Fibroblast of skin of left biceps (primary cell): Measurements from ENCODE around the gene SRM.
A peak's percentile ranks its signal among the peaks of the same experiment; 100 is the strongest.
"Not testable (repeated sequence)": the region's sequence is repeated elsewhere in the genome, so short reads cannot be mapped to it uniquely, and the experiment has no call there.

Experiments
- DNase-seq, 2 experiments: peaks; one replicate each; pipeline ENCODE4 v3.0.0-alpha.2; 2013; ENCODE audit warnings: low read depth in 2 of 2

The SRM gene

GRCh38 chr1:11044849-11045427 is 14.9 kb downstream of the SRM start:
- DNase-seq, result no peak

- no peak for DNase-seq
Observed at GRCh38 chr1:11044086-11044848, 15.6 kb downstream of the SRM start.

- DNase-seq, result no peak
Observed at GRCh38 chr1:11042995-11043874, 16.6 kb downstream of the SRM start.

GRCh38 chr1:11042065-11042464 is 17.8 kb downstream of the SRM start:
- no peak for DNase-seq

- no peak for DNase-seq
Observed at GRCh38 chr1:11041048-11041447, 18.8 kb downstream of the SRM start.

GRCh38 chr1:11040105-11040429 is 19.8 kb downstream of the SRM start:
- not testable (repeated sequence) for DNase-seq

- no peak for DNase-seq
Observed at GRCh38 chr1:11039351-11040104, 20.3 kb downstream of the SRM start.

- DNase-seq, result peak; percentile 34 to 44
Observed at GRCh38 chr1:11037740-11038182, 22.1 kb downstream of the SRM start.

GRCh38 chr1:11037019-11037739 is 22.6 kb downstream of the SRM start:
- DNase-seq, result not testable (repeated sequence)

- DNase-seq, result no peak
Observed at GRCh38 chr1:11031624-11032262, 28.1 kb downstream of the SRM start.

GRCh38 chr1:11030865-11031264 is 29.0 kb downstream of the SRM start:
- DNase-seq, result no peak

GRCh38 chr1:11028018-11028417 is 31.8 kb downstream of the SRM start:
- DNase-seq, result no peak

- DNase-seq, result no peak
Observed at GRCh38 chr1:11027316-11027715, 32.5 kb downstream of the SRM start.

- no peak for DNase-seq
Observed at GRCh38 chr1:11026903-11027302, 32.9 kb downstream of the SRM start.

- no peak for DNase-seq
Observed at GRCh38 chr1:11026052-11026451, 33.8 kb downstream of the SRM start.

GRCh38 chr1:11025618-11026017 is 34.2 kb downstream of the SRM start:
- DNase-seq, result no peak

GRCh38 chr1:11024874-11025203 is 35.0 kb downstream of the SRM start:
- no peak for DNase-seq

- DNase-seq, result no peak
Observed at GRCh38 chr1:11024154-11024873, 35.5 kb downstream of the SRM start.

GRCh38 chr1:11023201-11023600 is 36.6 kb downstream of the SRM start:
- DNase-seq, result no peak

- no peak for DNase-seq
Observed at GRCh38 chr1:11019971-11020370, 39.8 kb downstream of the SRM start.
